ENCODE measurements around the gene GNA14. TPM values are rescaled to one million over a fixed set of nuclear protein-coding genes. Genes with fewer than 3 reads are reported as not detected.

The GNA14 gene
- polyA plus RNA-seq, 3 donors, result 0.04 TPM; not detected in 2

DNA sequence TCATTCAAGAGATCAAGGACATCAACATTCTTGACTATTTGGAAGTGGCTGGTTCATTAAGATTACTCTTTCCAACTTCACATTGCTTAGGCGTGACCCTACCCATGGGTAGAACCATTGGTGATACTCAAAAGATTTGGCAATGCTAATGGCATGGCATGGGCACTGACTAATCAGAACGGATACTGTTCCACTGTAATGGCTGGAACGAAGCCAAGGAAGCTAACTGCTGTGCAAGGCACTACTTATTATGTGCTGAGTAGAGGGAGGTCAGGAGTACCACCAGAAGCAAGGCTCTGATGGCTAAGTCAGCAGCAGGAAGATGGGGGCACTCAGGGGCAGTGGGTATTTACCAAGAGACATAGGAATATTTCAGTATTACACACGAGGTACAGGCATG, 31.9 kb downstream of the GNA14 start:
- no peaks in the 10 kb centered on the region for H4K20me1 ChIP-seq (ENCODE audit: insufficient read depth, low read length)
- H3K27me3 Mint-ChIP-seq (ENCODE audit: low read depth in 3 of 3), result peaks cover 0 to 2% (median 2%) of the 10 kb centered on the region in 3 donors
- no peak for DNase-seq
- no peaks in the 10 kb centered on the region for H3K79me2 ChIP-seq (ENCODE audit: insufficient read depth, low read length)
- H3K4me1 ChIP-seq (ENCODE audit: control insufficient read depth in 1 of 2, insufficient read depth in 2 of 2, low read length in 2 of 2), result no peaks in the 10 kb centered on the region
- H3K27me3 ChIP-seq (ENCODE audit: control insufficient read depth in 2 of 2, insufficient read depth in 2 of 2, low read length in 2 of 2), result no peaks in the 10 kb centered on the region
- no peak overlapping the region for H3K27ac ChIP-seq (ENCODE audit: low read depth in 1 of 2, low read length in 2 of 2)
- no peaks in the 10 kb centered on the region for H3K9me3 ChIP-seq (replicated peaks in 1 of 2; ENCODE audit: control insufficient read depth in 1 of 2, insufficient read depth in 1 of 2, low read length in 2 of 2)
- no peaks in the 10 kb centered on the region for H3K36me3 Mint-ChIP-seq
- no peak overlapping the region for H3K4me3 Mint-ChIP-seq
- no peak overlapping the region for H3K27ac Mint-ChIP-seq
- H3K4me2 ChIP-seq (replicated peaks; ENCODE audit: extremely low read depth, low read length, poor library complexity, severe bottlenecking), result no peak overlapping the region
- no peak overlapping the region for H2AFZ ChIP-seq (ENCODE audit: insufficient read depth, low read depth, low read length, poor library complexity, severe bottlenecking)
- no peaks in the 10 kb centered on the region for H3K4me1 Mint-ChIP-seq
- H3K9ac ChIP-seq (ENCODE audit: insufficient read depth, low read length, poor library complexity, severe bottlenecking), result no peak overlapping the region
- TF ChIP-seq, protein P1, sequence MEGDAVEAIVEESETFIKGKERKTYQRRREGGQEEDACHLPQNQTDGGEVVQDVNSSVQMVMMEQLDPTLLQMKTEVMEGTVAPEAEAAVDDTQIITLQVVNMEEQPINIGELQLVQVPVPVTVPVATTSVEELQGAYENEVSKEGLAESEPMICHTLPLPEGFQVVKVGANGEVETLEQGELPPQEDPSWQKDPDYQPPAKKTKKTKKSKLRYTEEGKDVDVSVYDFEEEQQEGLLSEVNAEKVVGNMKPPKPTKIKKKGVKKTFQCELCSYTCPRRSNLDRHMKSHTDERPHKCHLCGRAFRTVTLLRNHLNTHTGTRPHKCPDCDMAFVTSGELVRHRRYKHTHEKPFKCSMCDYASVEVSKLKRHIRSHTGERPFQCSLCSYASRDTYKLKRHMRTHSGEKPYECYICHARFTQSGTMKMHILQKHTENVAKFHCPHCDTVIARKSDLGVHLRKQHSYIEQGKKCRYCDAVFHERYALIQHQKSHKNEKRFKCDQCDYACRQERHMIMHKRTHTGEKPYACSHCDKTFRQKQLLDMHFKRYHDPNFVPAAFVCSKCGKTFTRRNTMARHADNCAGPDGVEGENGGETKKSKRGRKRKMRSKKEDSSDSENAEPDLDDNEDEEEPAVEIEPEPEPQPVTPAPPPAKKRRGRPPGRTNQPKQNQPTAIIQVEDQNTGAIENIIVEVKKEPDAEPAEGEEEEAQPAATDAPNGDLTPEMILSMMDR (IDR thresholded peaks at IDR 0.05), result no peak
- peaks cover 0 to 7% (median 3%) of the 10 kb centered on the region in 7 donors for H3K9me3 Mint-ChIP-seq
- 90% methylated on average over 2 of the region's 4 CpGs for WGBS (ENCODE audit: insufficient coverage)
- intact Hi-C loops (cut with micrococcal nuclease), result no loop called here
- no peaks in the 10 kb centered on the region for H3K36me3 ChIP-seq (replicated peaks in 1 of 2; ENCODE audit: control insufficient read depth in 1 of 2, insufficient read depth in 2 of 2, low read length in 2 of 2)
- no peak overlapping the region for H3K4me3 ChIP-seq (replicated peaks in 1 of 3; ENCODE audit: low read depth in 2 of 3, low read length in 3 of 3)

DNA sequence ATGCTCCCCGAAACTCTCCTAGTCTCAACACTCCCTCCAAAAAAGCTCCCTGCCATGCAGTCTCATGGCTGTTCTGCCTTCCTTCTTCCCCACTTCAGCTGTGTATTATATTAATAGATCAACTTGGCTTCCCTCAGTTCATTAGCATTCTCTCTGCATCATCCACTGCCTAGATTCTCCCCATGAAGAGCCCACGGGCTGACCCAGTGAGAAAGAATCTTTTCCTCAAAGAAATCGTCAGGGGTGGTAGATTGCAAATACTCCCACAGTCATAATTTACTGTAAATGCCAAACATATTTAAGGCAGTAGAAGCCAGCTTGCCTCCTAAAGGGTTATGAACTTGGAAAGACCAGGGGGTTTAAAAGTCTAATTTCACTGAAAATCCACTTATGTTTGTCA, 33.5 kb downstream of the GNA14 start:
- DNase-seq, result no peak
- Mint-ChIP-seq H3K4me1 (no peaks in the 10 kb centered on the region), H3K4me3 (no peak overlapping the region), H3K36me3 (no peaks in the 10 kb centered on the region), H3K27me3 (ENCODE audit: low read depth in 3 of 3) (peaks cover 0 to 2% (median 2%) of the 10 kb centered on the region in 3 donors), H3K9me3 (peaks cover 0 to 7% (median 3%) of the 10 kb centered on the region in 7 donors), H3K27ac (no peak overlapping the region)
- H3K79me2 ChIP-seq (ENCODE audit: insufficient read depth, low read length), result no peaks in the 10 kb centered on the region
- no peaks in the 10 kb centered on the region for H3K27me3 ChIP-seq (ENCODE audit: control insufficient read depth in 2 of 2, insufficient read depth in 2 of 2, low read length in 2 of 2)
- H3K4me3 ChIP-seq (replicated peaks in 1 of 3; ENCODE audit: low read depth in 2 of 3, low read length in 3 of 3), result no peak overlapping the region
- no peak overlapping the region for H3K4me2 ChIP-seq (replicated peaks; ENCODE audit: extremely low read depth, low read length, poor library complexity, severe bottlenecking)
- no peak overlapping the region for H3K9ac ChIP-seq (ENCODE audit: insufficient read depth, low read length, poor library complexity, severe bottlenecking)
- H3K36me3 ChIP-seq (replicated peaks in 1 of 2; ENCODE audit: control insufficient read depth in 1 of 2, insufficient read depth in 2 of 2, low read length in 2 of 2), result no peaks in the 10 kb centered on the region
- intact Hi-C loops (cut with micrococcal nuclease), result no loop called here
- H3K27ac ChIP-seq (ENCODE audit: low read depth in 1 of 2, low read length in 2 of 2), result no peak overlapping the region
- WGBS (ENCODE audit: insufficient coverage), result 100% methylated on average over 1 of the region's 3 CpGs
- TF ChIP-seq, protein P1 (IDR thresholded peaks at IDR 0.05), result no peak
- no peaks in the 10 kb centered on the region for H4K20me1 ChIP-seq (ENCODE audit: insufficient read depth, low read length)
- no peak overlapping the region for H2AFZ ChIP-seq (ENCODE audit: insufficient read depth, low read depth, low read length, poor library complexity, severe bottlenecking)
- H3K4me1 ChIP-seq (ENCODE audit: control insufficient read depth in 1 of 2, insufficient read depth in 2 of 2, low read length in 2 of 2), result no peaks in the 10 kb centered on the region
- no peaks in the 10 kb centered on the region for H3K9me3 ChIP-seq (replicated peaks in 1 of 2; ENCODE audit: control insufficient read depth in 1 of 2, insufficient read depth in 1 of 2, low read length in 2 of 2)
